ENCODE results near the gene SEC14L5. TPM values are rescaled to one million over a fixed set of nuclear protein-coding genes. Genes with fewer than 3 reads are reported as not detected.

The SEC14L5 gene
- total RNA-seq, 1 experiment from 2014 or later = 1.8 TPM

DNA sequence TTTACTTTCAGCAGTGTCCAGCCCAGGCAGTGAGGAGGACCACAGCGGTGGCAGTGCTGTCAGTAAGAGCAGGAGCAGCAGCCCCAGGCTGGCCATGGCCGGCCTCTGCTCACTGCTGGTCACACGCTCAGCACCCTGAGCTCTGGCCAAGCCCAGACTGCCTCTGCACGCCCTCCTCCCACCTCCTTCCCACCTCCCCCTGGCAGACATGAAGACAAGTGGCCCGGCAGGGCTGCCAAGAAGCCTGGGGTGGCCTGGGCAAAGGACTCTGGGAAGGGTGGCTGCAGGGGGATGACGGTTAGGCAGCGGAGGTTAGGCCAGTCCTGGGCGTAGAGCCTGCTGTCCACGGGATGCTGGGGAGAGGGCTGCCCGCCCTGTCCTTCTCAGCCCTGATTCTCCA lies 107.7 kb downstream of the SEC14L5 start, which contains the start of gene C16orf89:
Gene C16orf89, minus strand, starts transcription at position 144 of the 400 bp plus-strand sequence. Its CDS starts 48 bp downstream, at position 96.
- no peak within 1 kb of the TSS for H3K27ac ChIP-seq
- no peaks in the 10 kb centered on the region; the same call in 1 of the 2 replicates for H3F3A ChIP-seq (ENCODE audit: insufficient read depth, low read depth)
- DNase-seq = no peak
- H3K4me3 ChIP-seq = no peak within 1 kb of the TSS
- no peaks in the 10 kb centered on the region for H3K79me2 ChIP-seq (ENCODE audit: low read depth)
- H3K9me3 ChIP-seq (ENCODE audit: insufficient read depth, low read depth) = no peaks in the 10 kb centered on the region
- POLR2A ChIA-PET (ENCODE audit: unreplicated experiment) = no interaction called here
- no peak within 1 kb of the TSS for H3K4me2 ChIP-seq
- intact Hi-C loops (cut with micrococcal nuclease; ENCODE audit: unreplicated experiment) = no loop called here
- H4K20me1 ChIP-seq (ENCODE audit: insufficient read depth) = no peaks in the 10 kb centered on the region; the same call in 1 of the 2 replicates
- H3K36me3 ChIP-seq (ENCODE audit: low read depth) = no peaks in the 10 kb centered on the region
- CTCF ChIA-PET = interaction anchor here (0.6 kb wide), 1 partner anchor 331 kb away, joined by 3 read pairs; the partner anchor contains the start of gene DNAAF8
- no peaks in the 10 kb centered on the region for H3K4me1 ChIP-seq (replicated peaks; ENCODE audit: insufficient read depth)
- no TSS peak for BruUV-seq (replicated peaks)
- peaks cover 55% of the 10 kb centered on the region for H3K27me3 ChIP-seq (ENCODE audit: insufficient read depth, low read depth)
- no peaks in the 10 kb centered on the region for H3K9me2 ChIP-seq (ENCODE audit: insufficient read depth)
- TF ChIP-seq, protein P1, sequence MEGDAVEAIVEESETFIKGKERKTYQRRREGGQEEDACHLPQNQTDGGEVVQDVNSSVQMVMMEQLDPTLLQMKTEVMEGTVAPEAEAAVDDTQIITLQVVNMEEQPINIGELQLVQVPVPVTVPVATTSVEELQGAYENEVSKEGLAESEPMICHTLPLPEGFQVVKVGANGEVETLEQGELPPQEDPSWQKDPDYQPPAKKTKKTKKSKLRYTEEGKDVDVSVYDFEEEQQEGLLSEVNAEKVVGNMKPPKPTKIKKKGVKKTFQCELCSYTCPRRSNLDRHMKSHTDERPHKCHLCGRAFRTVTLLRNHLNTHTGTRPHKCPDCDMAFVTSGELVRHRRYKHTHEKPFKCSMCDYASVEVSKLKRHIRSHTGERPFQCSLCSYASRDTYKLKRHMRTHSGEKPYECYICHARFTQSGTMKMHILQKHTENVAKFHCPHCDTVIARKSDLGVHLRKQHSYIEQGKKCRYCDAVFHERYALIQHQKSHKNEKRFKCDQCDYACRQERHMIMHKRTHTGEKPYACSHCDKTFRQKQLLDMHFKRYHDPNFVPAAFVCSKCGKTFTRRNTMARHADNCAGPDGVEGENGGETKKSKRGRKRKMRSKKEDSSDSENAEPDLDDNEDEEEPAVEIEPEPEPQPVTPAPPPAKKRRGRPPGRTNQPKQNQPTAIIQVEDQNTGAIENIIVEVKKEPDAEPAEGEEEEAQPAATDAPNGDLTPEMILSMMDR (conservative IDR thresholded peaks at IDR 0.05) = no peak
- TF ChIP-seq EZH2 (IDR thresholded peaks at IDR 0.05; ENCODE audit: low read depth) = no peak
- H2AFZ ChIP-seq = no peak within 1 kb of the TSS

DNA sequence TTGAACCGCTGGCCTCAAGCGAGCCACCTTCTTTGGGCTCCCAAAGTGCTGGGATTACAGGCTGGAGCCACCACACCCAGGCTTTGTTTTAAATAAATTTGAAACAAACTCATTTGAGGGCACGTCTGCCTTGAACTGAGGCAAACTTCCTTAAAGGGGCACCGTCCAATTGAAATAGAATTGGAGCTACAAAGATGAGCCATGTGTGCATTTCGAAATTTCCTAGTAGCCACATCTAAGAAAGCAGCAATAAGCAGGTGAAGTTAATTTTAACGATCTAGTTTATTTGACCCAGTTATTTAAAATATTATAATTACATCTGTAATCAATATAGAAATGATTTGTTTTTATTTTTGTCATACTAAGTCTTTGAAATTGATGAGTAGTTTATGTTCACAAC lies 108.4 kb downstream of the SEC14L5 start:
- no peak for TF ChIP-seq EZH2 (IDR thresholded peaks at IDR 0.05; ENCODE audit: low read depth)
- TF ChIP-seq, protein P1 (conservative IDR thresholded peaks at IDR 0.05) = no peak
- CTCF ChIA-PET = no interaction called here
- no peaks in the 10 kb centered on the region; the same call in 1 of the 2 replicates for H3F3A ChIP-seq (ENCODE audit: insufficient read depth, low read depth)

More for the DNA sequence above, 108.4 kb downstream of the SEC14L5 start:
- Histone ChIP-seq H4K20me1 (ENCODE audit: insufficient read depth) (no peaks in the 10 kb centered on the region; the same call in 1 of the 2 replicates), H3K36me3 (ENCODE audit: low read depth) (no peaks in the 10 kb centered on the region), H3K4me3 (no peak overlapping the region), H3K9me3 (ENCODE audit: insufficient read depth, low read depth) (no peaks in the 10 kb centered on the region), H3K4me2 (no peak overlapping the region), H3K79me2 (ENCODE audit: low read depth) (no peaks in the 10 kb centered on the region), H3K27me3 (ENCODE audit: insufficient read depth, low read depth) (peaks cover 53% of the 10 kb centered on the region), H3K4me1 (replicated peaks; ENCODE audit: insufficient read depth) (peaks cover 5% of the 10 kb centered on the region), H3K9me2 (ENCODE audit: insufficient read depth) (no peaks in the 10 kb centered on the region), H2AFZ (no peak overlapping the region), H3K27ac (no peak overlapping the region)
- BruUV-seq (replicated peaks) = no TSS peak
- DNase-seq = no peak
- POLR2A ChIA-PET (ENCODE audit: unreplicated experiment) = no interaction called here
- intact Hi-C loops (cut with micrococcal nuclease; ENCODE audit: unreplicated experiment) = no loop called here

Other genes with a start within 250 kb of the SEC14L5 start
- gene ANKS3, start 224.1 kb upstream of the SEC14L5 start, total RNA-seq (2021) = 32.8 and 35.0 TPM in 2 replicates
- gene DNAAF8, start 223.8 kb upstream of the SEC14L5 start, total RNA-seq (2021) = 1.8 and 2.4 TPM in 2 replicates
- 28.8 and 29.2 TPM in 2 replicates for gene ZNF500, start 191.2 kb upstream of the SEC14L5 start, total RNA-seq (2021)
- not detected in 2 replicates for gene SEPTIN12, start 170.0 kb upstream of the SEC14L5 start, total RNA-seq (2021)
- gene SMIM22, start 163.0 kb upstream of the SEC14L5 start, total RNA-seq (2021) = 134 and 182 TPM in 2 replicates
- 40.8 and 45.2 TPM in 2 replicates for gene ROGDI, start 155.7 kb upstream of the SEC14L5 start, total RNA-seq (2021)
- gene GLYR1, start 111.0 kb upstream of the SEC14L5 start, total RNA-seq (2021) = 97.5 and 135 TPM in 2 replicates
- 42.7 and 44.1 TPM in 2 replicates for gene UBN1, start 110.8 kb upstream of the SEC14L5 start, total RNA-seq (2021)
- gene PPL, start 21.2 kb upstream of the SEC14L5 start, total RNA-seq (2021) = 184 and 187 TPM in 2 replicates
- 20.6 and 31.2 TPM in 2 replicates for gene NAGPA, start 75.6 kb downstream of the SEC14L5 start, total RNA-seq (2021)
- gene C16orf89, start 107.6 kb downstream of the SEC14L5 start, total RNA-seq (2021) = not detected in 2 replicates
- gene ALG1, start 113.5 kb downstream of the SEC14L5 start, total RNA-seq (2021) = 37.3 and 38.1 TPM in 2 replicates
- 10.4 TPM in 2 replicates for gene EEF2KMT, start 139.5 kb downstream of the SEC14L5 start, total RNA-seq (2021)